ENCODE data around the gene ARPC5L. TPM values are rescaled to one million over a fixed set of nuclear protein-coding genes. Genes with fewer than 3 reads are reported as not detected.

ARPC5L gene
- total RNA-seq, 1 donor from 2014 or later = 76.7 TPM

DNA sequence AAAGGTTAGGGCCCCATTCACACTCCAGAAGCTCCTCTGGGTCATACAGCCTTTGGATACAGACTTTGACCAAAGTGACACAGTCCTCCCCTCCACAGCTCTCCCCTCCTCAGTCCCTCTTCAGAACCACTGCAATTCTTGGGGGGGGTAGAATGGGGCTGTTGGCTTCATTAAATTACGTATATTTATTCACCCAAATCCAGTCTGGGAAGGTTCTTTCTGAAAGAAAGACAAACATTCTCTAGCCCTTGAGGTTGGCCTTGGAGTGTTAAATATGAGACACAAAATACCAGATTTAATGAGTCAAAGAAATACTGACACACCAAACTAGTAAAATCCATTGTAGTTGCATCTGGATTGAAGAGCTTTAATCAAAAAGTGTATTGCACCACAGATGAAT, 16.1 kb downstream of the ARPC5L start:
- intact Hi-C loops (cut with micrococcal nuclease) = no loop called here
- no peak overlapping the region for H3K27ac Mint-ChIP-seq
- peaks cover 10% of the 10 kb centered on the region for H3K4me1 Mint-ChIP-seq (ENCODE audit: low read depth)
- DNase-seq (ENCODE audit: low spot score) = no peak
- H3K4me3 Mint-ChIP-seq (ENCODE audit: low read depth) = no peak overlapping the region
- peaks cover 71% of the 10 kb centered on the region for H3K36me3 Mint-ChIP-seq (ENCODE audit: low read depth)
- H3K27me3 Mint-ChIP-seq (ENCODE audit: low read depth) = no peaks in the 10 kb centered on the region
- no peaks in the 10 kb centered on the region for H3K9me3 Mint-ChIP-seq

DNA sequence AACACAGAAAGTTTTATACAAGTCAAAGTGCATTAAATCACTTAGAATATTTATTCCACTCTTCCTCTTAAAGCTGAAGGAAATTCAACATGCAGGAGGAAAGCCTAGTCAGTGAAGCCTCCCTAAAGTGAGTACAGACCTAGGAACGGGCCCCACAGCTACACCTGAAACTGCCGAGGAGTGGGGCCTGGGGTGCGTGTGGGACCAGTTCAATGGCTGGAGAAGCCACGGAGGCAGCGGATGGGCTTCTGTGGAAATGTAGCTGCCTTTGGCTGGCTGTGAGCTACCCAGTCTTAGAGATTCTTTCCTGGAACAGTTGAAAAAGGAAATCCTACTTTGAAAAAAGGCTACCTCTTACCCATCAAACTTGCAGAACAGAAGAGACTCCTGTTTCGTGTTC, 16.6 kb downstream of the ARPC5L start:
- Mint-ChIP-seq H3K27me3 (ENCODE audit: low read depth) (no peaks in the 10 kb centered on the region), H3K27ac (no peak overlapping the region), H3K4me3 (ENCODE audit: low read depth) (no peak overlapping the region), H3K4me1 (ENCODE audit: low read depth) (peaks cover 6% of the 10 kb centered on the region), H3K36me3 (ENCODE audit: low read depth) (peaks cover 66% of the 10 kb centered on the region), H3K9me3 (no peaks in the 10 kb centered on the region)
- intact Hi-C loops (cut with micrococcal nuclease) = no loop called here
- no peak for DNase-seq (ENCODE audit: low spot score)

DNA sequence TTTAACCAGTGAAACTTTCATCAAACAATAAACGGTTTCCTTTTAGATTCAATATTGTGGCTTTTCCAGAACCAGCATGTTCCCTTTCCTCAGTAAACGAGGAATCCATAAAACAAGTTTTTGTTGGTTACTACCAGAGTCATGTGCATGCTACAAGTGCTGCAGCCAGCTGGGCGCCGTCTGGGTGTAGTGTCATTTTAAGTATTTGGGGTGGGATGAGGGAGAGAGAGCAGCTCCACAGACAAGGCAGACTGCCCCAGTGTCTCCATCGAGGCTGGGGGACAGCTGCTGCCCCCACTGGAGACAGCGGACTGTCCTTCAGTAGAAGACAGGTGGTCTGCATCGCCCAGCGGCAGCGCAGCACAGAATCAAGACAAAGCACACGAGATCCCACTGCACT, 17.3 kb downstream of the ARPC5L start:
- Mint-ChIP-seq H3K27ac (no peak overlapping the region), H3K4me1 (ENCODE audit: low read depth) (peaks cover 5% of the 10 kb centered on the region), H3K27me3 (ENCODE audit: low read depth) (no peaks in the 10 kb centered on the region), H3K36me3 (ENCODE audit: low read depth) (peaks cover 64% of the 10 kb centered on the region), H3K4me3 (ENCODE audit: low read depth) (no peak overlapping the region), H3K9me3 (no peaks in the 10 kb centered on the region)
- intact Hi-C loops (cut with micrococcal nuclease) = no loop called here
- no peak for DNase-seq (ENCODE audit: low spot score)

DNA sequence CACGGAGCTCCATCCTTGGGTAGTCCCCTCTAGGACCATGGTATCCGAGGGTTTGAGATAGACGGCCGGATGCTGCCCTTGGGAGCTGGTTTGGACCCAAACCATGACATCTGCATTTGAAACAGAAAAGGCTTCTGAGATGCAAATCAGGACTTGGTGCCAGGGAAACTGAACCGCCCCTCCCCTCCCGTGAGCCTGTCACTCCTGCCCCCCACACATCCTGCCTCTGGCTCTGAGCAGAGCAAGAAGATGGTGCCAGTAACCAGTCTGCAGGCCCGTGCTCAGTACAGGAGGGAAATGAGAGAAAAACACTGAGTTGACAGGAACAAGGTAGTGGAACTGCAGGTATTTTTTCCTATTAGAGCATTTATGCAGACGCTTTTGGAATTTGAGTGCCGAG, 18.6 kb downstream of the ARPC5L start:
- H3K9me3 Mint-ChIP-seq = no peaks in the 10 kb centered on the region
- no peak overlapping the region for H3K4me3 Mint-ChIP-seq (ENCODE audit: low read depth)
- H3K36me3 Mint-ChIP-seq (ENCODE audit: low read depth) = peaks cover 62% of the 10 kb centered on the region
- intact Hi-C loops (cut with micrococcal nuclease) = no loop called here
- no peak overlapping the region for H3K27ac Mint-ChIP-seq
- DNase-seq (ENCODE audit: low spot score) = no peak
- H3K27me3 Mint-ChIP-seq (ENCODE audit: low read depth) = no peaks in the 10 kb centered on the region
- peaks cover 4% of the 10 kb centered on the region for H3K4me1 Mint-ChIP-seq (ENCODE audit: low read depth)

DNA sequence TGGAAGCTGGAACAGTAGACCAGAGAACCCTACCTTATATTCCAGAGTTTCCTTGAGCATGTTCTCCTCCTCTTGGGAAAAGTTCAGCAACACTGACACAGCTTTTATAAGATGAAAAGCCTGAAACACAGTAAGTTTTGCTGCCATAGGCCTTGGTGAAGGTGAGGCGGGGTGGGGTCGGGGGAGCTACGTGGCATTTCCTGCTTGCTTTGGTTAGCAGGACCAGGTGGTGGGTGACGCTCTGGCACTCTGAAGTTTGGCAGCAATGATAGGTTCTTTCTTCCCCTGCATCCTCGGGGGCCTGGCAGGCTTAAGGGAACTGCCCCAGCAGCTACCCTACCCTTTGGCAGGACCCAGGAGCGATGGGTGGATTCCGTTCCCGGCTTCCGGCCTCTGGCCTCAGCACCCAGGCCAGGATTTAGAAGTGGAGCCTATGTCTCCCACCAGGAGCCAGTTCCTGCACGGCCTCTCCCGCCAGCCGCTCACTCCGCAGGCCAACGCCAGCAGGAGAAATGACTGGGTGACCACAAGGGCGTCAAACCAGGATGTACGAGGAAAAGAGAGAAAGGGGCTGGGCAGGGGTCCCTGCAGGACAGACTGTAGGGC, 19.3 kb downstream of the ARPC5L start:
- H3K27me3 Mint-ChIP-seq (ENCODE audit: low read depth) = no peaks in the 10 kb centered on the region
- H3K4me1 Mint-ChIP-seq (ENCODE audit: low read depth) = peaks cover 4% of the 10 kb centered on the region
- no peak overlapping the region for H3K4me3 Mint-ChIP-seq (ENCODE audit: low read depth)
- intact Hi-C loops (cut with micrococcal nuclease) = no loop called here
- no peaks in the 10 kb centered on the region for H3K9me3 Mint-ChIP-seq
- no peak overlapping the region for H3K27ac Mint-ChIP-seq
- peaks cover 63% of the 10 kb centered on the region for H3K36me3 Mint-ChIP-seq (ENCODE audit: low read depth)
- no peak for DNase-seq (ENCODE audit: low spot score)

DNA sequence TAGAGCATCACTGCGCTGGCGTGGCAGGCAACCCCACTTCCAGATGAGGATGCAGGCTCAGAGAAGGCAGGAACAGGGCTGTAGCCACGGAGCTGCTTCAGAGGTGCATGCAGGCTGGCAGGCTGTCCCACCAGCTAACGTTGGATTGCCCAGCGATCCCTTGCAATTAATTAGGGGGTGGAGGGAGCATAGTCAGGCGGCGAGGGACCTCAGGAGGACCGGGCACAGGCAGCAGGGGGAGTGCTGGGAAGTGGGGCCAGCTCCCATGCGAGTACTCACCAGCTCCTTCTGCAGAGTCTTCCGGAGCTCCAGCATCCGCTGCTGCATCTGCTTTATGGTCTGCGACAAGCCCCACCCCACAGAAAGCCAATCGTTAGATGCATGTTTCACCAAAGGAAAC, 20.3 kb downstream of the ARPC5L start:
- Mint-ChIP-seq H3K36me3 (ENCODE audit: low read depth) (peaks cover 63% of the 10 kb centered on the region), H3K27ac (no peak overlapping the region)
- intact Hi-C loops (cut with micrococcal nuclease) = no loop called here

DNA sequence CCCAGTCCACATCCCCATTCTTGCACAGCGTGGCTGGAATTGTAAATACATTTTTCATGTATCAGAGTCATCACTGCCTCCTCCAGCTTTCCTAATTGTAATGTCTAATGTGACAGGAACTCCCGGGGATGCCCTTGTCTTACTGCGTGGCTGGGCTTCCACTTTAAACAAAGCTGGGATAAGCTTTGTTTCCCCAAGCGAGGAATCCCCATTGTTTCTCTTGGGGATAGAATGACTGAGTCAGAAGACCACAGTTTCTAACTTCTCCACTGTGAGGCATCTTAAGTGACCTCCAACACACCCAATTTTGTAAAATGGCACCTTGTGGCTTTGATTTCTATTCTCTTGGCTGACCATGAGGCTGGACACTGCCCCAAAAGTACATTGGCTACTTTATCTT, 22.4 kb downstream of the ARPC5L start:
- no peak for DNase-seq (ENCODE audit: low spot score)
- H3K9me3 Mint-ChIP-seq = no peaks in the 10 kb centered on the region
- no peaks in the 10 kb centered on the region for H3K4me1 Mint-ChIP-seq (ENCODE audit: low read depth)
- peak overlapping the region; percentile 46 for H3K27ac Mint-ChIP-seq
- intact Hi-C loops (cut with micrococcal nuclease) = no loop called here
- no peaks in the 10 kb centered on the region for H3K27me3 Mint-ChIP-seq (ENCODE audit: low read depth)
- no peak overlapping the region for H3K4me3 Mint-ChIP-seq (ENCODE audit: low read depth)
- peaks cover 51% of the 10 kb centered on the region for H3K36me3 Mint-ChIP-seq (ENCODE audit: low read depth)

More for the DNA sequence above, 20.3 kb downstream of the ARPC5L start:
- no peaks in the 10 kb centered on the region for H3K4me1 Mint-ChIP-seq (ENCODE audit: low read depth)
- H3K4me3 Mint-ChIP-seq (ENCODE audit: low read depth) = no peak overlapping the region
- H3K27me3 Mint-ChIP-seq (ENCODE audit: low read depth) = no peaks in the 10 kb centered on the region
- no peak for DNase-seq (ENCODE audit: low spot score)
- H3K9me3 Mint-ChIP-seq = no peaks in the 10 kb centered on the region

DNA sequence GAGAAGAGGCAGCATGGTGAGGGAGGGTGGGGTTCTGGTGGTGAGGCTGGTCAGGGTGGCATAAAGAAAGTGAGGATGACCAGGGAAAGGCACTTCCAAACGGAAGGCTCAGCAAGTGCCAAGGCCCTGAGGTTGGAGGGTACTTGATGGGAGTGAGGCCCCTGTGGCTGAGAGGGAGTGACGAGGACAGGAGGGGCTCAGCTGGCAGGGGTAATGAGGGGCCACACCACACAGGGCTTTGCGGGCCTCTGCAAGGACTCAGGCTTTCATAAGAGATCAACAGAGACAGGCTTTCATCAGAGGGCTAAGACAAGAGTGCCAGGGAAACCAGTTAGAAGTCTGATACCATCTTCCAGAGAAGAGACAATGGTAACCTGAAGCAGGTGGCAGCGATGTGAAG, 23.6 kb downstream of the ARPC5L start:
- no peaks in the 10 kb centered on the region for H3K9me3 Mint-ChIP-seq
- DNase-seq (ENCODE audit: low spot score) = no peak
- H3K36me3 Mint-ChIP-seq (ENCODE audit: low read depth) = peaks cover 55% of the 10 kb centered on the region
- H3K27ac Mint-ChIP-seq = no peak overlapping the region
- intact Hi-C loops (cut with micrococcal nuclease) = no loop called here
- H3K27me3 Mint-ChIP-seq (ENCODE audit: low read depth) = no peaks in the 10 kb centered on the region
- no peaks in the 10 kb centered on the region for H3K4me1 Mint-ChIP-seq (ENCODE audit: low read depth)
- no peak overlapping the region for H3K4me3 Mint-ChIP-seq (ENCODE audit: low read depth)

DNA sequence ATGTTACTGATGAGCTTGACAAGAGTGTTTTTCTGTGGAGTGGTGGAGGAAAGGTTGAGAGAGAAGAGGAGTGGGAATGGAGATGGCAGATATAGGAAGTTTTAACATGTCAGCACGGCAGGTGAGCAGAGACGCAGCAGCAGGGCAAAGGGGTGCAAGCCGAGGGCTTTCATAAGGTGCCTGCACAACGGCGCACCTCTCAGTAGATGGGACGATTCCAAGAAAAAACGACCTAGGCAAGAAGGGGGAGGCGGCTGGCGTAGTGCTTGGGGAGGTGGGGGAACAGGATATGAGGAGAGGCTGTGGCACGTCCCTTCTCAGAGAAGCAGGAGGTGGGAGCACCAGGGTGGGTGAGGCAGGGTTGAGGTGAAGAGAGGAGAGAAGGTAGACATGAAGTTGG, 24.5 kb downstream of the ARPC5L start:
- Mint-ChIP-seq H3K4me1 (ENCODE audit: low read depth) (no peaks in the 10 kb centered on the region), H3K4me3 (ENCODE audit: low read depth) (no peak overlapping the region), H3K9me3 (no peaks in the 10 kb centered on the region), H3K27ac (no peak overlapping the region), H3K27me3 (ENCODE audit: low read depth) (no peaks in the 10 kb centered on the region), H3K36me3 (ENCODE audit: low read depth) (peaks cover 55% of the 10 kb centered on the region)
- intact Hi-C loops (cut with micrococcal nuclease) = no loop called here
- no peak for DNase-seq (ENCODE audit: low spot score)

DNA sequence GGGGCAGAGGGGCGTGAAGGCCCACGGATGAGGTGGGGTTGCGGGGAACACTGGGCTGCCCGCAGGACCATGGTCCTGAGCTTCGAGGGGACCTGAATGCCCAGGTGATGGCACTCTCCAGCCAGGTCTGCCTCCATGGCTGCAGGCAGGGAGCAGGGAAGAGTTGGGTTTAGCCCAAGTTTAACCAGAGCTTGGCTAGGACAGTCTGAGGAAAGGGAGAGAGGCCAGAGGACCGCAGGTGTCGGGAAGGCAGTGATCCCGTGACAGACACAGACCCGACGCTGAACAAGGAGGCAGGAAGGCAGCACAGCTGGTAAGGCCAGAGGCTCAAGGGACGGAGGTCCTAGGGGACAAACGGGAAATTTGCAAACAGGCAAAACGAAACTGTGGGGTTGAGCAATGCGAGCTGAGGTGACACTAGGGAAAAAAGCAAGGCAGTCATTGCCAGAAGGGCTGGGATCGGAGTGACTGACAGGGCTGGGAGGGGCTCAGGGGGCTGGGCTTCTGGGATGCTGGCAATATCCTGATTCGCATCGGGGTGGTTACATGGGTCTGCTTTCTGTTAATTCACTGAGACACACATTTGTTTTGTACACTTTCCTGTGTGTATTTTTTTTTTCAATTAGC, 25.0 kb downstream of the ARPC5L start:
- no peak overlapping the region for H3K4me3 Mint-ChIP-seq (ENCODE audit: low read depth)
- H3K9me3 Mint-ChIP-seq = no peaks in the 10 kb centered on the region
- H3K27me3 Mint-ChIP-seq (ENCODE audit: low read depth) = no peaks in the 10 kb centered on the region
- no peak overlapping the region for H3K27ac Mint-ChIP-seq
- H3K36me3 Mint-ChIP-seq (ENCODE audit: low read depth) = peaks cover 50% of the 10 kb centered on the region
- no peaks in the 10 kb centered on the region for H3K4me1 Mint-ChIP-seq (ENCODE audit: low read depth)
- intact Hi-C loops (cut with micrococcal nuclease) = no loop called here
- no peak for DNase-seq (ENCODE audit: low spot score)

DNA sequence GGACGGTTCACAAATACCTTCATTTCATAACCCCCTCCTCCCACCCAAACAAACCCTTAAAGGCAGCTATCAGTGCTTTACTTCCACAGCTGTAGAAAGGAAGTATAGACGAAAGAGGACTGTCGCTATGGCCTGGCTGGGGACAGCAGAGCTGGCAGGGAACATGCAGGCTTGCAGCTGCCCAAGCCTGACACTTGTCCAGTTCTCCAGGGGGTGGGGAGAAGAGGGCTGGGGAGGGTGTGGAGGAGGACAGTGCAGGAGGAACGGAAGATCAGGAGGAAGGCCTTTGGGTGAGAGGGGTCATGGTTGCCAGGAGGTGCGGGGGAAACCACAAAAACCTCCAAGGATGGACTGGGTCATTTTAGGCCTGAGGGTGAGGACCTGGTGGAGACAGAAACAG, 25.9 kb downstream of the ARPC5L start:
- peaks cover 50% of the 10 kb centered on the region for H3K36me3 Mint-ChIP-seq (ENCODE audit: low read depth)
- intact Hi-C loops (cut with micrococcal nuclease) = no loop called here
- no peaks in the 10 kb centered on the region for H3K27me3 Mint-ChIP-seq (ENCODE audit: low read depth)
- H3K4me3 Mint-ChIP-seq (ENCODE audit: low read depth) = no peak overlapping the region
- no peak overlapping the region for H3K27ac Mint-ChIP-seq
- H3K4me1 Mint-ChIP-seq (ENCODE audit: low read depth) = no peaks in the 10 kb centered on the region
- no peak for DNase-seq (ENCODE audit: low spot score)
- no peaks in the 10 kb centered on the region for H3K9me3 Mint-ChIP-seq

DNA sequence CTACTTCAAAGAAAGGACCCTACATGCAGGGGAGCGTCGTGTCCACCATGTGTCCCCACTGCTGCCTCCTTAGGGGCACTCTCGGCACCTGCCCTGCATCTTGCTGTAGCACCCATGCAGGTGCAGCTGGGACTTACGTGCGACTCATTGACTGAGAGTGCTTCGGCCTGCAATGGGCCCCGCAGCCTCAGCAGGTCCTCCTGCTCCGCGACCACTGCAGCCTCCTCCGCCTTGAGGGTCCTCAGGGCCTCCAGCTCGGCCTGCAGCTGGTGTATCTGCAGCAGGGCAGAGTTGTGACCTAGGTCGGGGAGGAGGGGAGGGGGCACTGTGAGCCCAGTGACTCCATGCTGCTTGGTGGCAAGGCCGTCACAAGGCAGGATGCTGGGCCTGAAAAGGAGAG, 27.1 kb downstream of the ARPC5L start:
- Mint-ChIP-seq H3K4me3 (ENCODE audit: low read depth) (no peak overlapping the region), H3K27me3 (ENCODE audit: low read depth) (no peaks in the 10 kb centered on the region), H3K4me1 (ENCODE audit: low read depth) (no peaks in the 10 kb centered on the region), H3K9me3 (no peaks in the 10 kb centered on the region), H3K36me3 (ENCODE audit: low read depth) (peaks cover 56% of the 10 kb centered on the region), H3K27ac (no peak overlapping the region)
- no peak for DNase-seq (ENCODE audit: low spot score)
- intact Hi-C loops (cut with micrococcal nuclease) = no loop called here

DNA sequence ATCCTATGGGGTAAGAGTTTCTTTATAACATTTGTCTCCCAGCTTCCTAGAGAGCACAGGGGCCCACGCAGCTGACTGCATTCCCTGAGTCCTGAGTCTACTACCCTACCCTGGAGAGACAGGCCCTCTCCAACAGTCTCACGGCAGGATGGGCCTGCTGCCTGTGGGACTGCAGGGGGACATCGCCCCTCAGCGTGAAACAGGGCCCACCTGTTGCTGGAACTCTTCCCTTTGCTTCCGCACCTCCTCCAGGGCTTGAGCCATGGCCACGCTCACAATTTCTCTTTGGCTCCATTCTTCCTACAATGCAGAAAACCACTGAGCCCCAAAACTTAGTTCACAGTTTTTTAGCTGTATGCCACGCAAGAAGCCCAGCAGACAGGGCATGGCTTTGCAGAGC, 28.2 kb downstream of the ARPC5L start:
- Mint-ChIP-seq H3K9me3 (no peaks in the 10 kb centered on the region), H3K27me3 (ENCODE audit: low read depth) (no peaks in the 10 kb centered on the region), H3K27ac (no peak overlapping the region), H3K4me1 (ENCODE audit: low read depth) (peaks cover 4% of the 10 kb centered on the region), H3K4me3 (ENCODE audit: low read depth) (no peak overlapping the region), H3K36me3 (ENCODE audit: low read depth) (peaks cover 52% of the 10 kb centered on the region)
- intact Hi-C loops (cut with micrococcal nuclease) = no loop called here
- DNase-seq (ENCODE audit: low spot score) = no peak

All from activated T-helper 2 cell treated with anti-CD3 and anti-CD28 coated beads, Interferon-gamma antibody, Interleukin-2, Interleukin-4, amounts not matched to agents 10 μg/mL and 5 μg/mL and 100 μg/mL, durations not matched to agents 14 hours and 24 hours and 36 hours (primary cell).